SU-DHL-6 (cell line): Measurements from ENCODE around the gene CCNJL.

Source experiments
- H2AFZ ChIP-seq: fragments of 200-600 bp; sonication (generic); 2 replicates; pipeline ENCODE4 v1.6.1; 2014; ENCODE audit warnings: low read depth, mild to moderate bottlenecking, moderate library complexity, mixed read lengths, antibody characterized with exemption, low read length; ENCODE audit not compliant: severe bottlenecking
- H3F3A ChIP-seq: fragments of 200-600 bp; shearing (Covaris generic); 2 replicates; pipeline ENCODE4 v1.6.0; 2016; ENCODE audit warnings: antibody characterized with exemption, mild to moderate bottlenecking; ENCODE audit not compliant: insufficient read depth
- H3K27ac ChIP-seq: fragments of 200-600 bp; sonication (generic); 2 replicates; pipeline ENCODE4 v1.5.1; 2016; ENCODE audit warnings: low read depth, mild to moderate bottlenecking, low read length, moderate library complexity, mixed read lengths
- H3K27me3 ChIP-seq: fragments of 200-600 bp; sonication (generic), shearing (Covaris generic); 2 replicates; pipeline ENCODE4 v1.6.0; 2014; ENCODE audit warnings: mild to moderate bottlenecking, low read length
- H3K36me3 ChIP-seq: fragments of 200-600 bp; sonication (generic); 2 replicates; pipeline ENCODE4 v1.6.1; 2014; ENCODE audit warnings: mild to moderate bottlenecking, low read length, mixed read lengths
- H3K4me2 ChIP-seq: fragments of 300-600, 200-600 bp; shearing (Covaris generic), sonication (generic); 2 replicates; pipeline ENCODE4 v1.6.0; 2014; ENCODE audit warnings: low read length, low read depth, mild to moderate bottlenecking; ENCODE audit not compliant: poor library complexity, severe bottlenecking
- H3K4me3 ChIP-seq: fragments of 200-600 bp; sonication (generic); 2 replicates; pipeline ENCODE4 v1.5.1; 2014; ENCODE audit warnings: antibody characterized with exemption, low read length, mild to moderate bottlenecking, mixed read lengths; ENCODE audit not compliant: insufficient read depth, poor library complexity, severe bottlenecking
- H3K79me2 ChIP-seq: fragments of 200-600 bp; sonication (generic); 2 replicates; pipeline ENCODE4 v1.6.1; 2014; ENCODE audit warnings: mild to moderate bottlenecking, low read length, moderate library complexity; ENCODE audit not compliant: insufficient read depth
- H3K9ac ChIP-seq: fragments of 200-600 bp; sonication (generic); 2 replicates; pipeline ENCODE4 v1.7.0; 2014; ENCODE audit warnings: mild to moderate bottlenecking, low read length
- H3K9me2 ChIP-seq: fragments of 200-600 bp; sonication (generic); replicated peaks from 2 replicates; pipeline ENCODE4 v1.6.1; 2014; ENCODE audit warnings: low read length; ENCODE audit not compliant: insufficient read depth
- H3K9me3 ChIP-seq: fragments of 200-600 bp; sonication (generic); 2 replicates; pipeline ENCODE4 v1.6.1; 2014; ENCODE audit warnings: low read length, mixed read lengths; ENCODE audit not compliant: insufficient read depth
- H4K20me1 ChIP-seq: fragments of 200-600 bp; sonication (generic); 2 replicates; pipeline ENCODE4 v1.6.1; 2014; ENCODE audit warnings: low read depth, mild to moderate bottlenecking, antibody characterized with exemption, low read length, moderate library complexity, mixed read lengths
- EZH2phosphoT487 ChIP-seq: fragments of 200-600 bp; sonication (generic), shearing (Covaris generic); conservative IDR thresholded peaks from 2 replicates; pipeline ENCODE4 v1.6.1; 2018; ENCODE audit warnings: mild to moderate bottlenecking, antibody characterized with exemption, low read length, moderate library complexity, mixed read lengths
- TF ChIP-seq, protein P1 (sequence below): fragments of 200-600 bp; sonication (generic); IDR thresholded peaks from one replicate; pipeline ENCODE4 v1.5.1; 2017; ENCODE audit warnings: antibody characterized with exemption, mild to moderate bottlenecking, low read length, moderate library complexity; ENCODE audit not compliant: insufficient read depth, poor library complexity, severe bottlenecking

Gene CCNJL

DNA sequence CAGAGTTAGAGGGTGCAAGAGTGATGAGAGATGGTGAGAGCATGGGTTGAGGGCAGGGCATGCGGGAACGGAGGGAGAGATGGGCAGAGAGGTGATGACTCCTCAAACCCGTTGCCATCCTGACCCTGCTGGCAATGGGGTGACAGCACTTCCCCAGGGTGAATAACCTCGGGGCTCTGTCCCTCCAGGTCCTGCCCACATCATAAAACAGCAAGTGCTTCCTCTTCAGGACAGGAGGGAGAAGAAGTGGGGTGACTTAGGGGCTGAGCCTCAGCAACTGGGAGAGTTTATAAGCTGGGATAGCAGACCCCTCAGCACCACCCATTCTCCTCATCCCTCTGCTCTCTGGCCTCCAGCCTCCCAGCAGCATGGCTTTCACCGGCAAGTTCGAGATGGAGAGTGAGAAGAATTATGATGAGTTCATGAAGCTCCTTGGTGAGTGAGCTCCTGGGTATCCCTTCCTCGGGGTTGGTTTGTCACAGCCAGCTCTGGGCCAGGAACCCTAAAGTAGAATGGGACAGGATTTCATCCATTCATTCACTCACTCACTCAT is 83.1 kb downstream of the CCNJL start, which contains the start of gene FABP6:
FABP6 (plus strand) TSS at position 317 of the 553 bp plus-strand sequence; CDS start at position 369, 52 bp downstream.
- no peak within 1 kb of the TSS for H3K27ac ChIP-seq
- no peak within 1 kb of the TSS for H2AFZ ChIP-seq
- H3K4me3 ChIP-seq = no peak within 1 kb of the TSS
- H3K9me3 ChIP-seq = no peaks in the 10 kb centered on the region
- H3F3A ChIP-seq = no peaks in the 10 kb centered on the region
- H3K9me2 ChIP-seq = no peaks in the 10 kb centered on the region
- H3K27me3 ChIP-seq = no peaks in the 10 kb centered on the region
- no peaks in the 10 kb centered on the region for H3K36me3 ChIP-seq
- no peaks in the 10 kb centered on the region for H4K20me1 ChIP-seq
- no peak within 1 kb of the TSS for H3K9ac ChIP-seq
- no peak within 1 kb of the TSS for H3K4me2 ChIP-seq
- TF ChIP-seq, protein P1, sequence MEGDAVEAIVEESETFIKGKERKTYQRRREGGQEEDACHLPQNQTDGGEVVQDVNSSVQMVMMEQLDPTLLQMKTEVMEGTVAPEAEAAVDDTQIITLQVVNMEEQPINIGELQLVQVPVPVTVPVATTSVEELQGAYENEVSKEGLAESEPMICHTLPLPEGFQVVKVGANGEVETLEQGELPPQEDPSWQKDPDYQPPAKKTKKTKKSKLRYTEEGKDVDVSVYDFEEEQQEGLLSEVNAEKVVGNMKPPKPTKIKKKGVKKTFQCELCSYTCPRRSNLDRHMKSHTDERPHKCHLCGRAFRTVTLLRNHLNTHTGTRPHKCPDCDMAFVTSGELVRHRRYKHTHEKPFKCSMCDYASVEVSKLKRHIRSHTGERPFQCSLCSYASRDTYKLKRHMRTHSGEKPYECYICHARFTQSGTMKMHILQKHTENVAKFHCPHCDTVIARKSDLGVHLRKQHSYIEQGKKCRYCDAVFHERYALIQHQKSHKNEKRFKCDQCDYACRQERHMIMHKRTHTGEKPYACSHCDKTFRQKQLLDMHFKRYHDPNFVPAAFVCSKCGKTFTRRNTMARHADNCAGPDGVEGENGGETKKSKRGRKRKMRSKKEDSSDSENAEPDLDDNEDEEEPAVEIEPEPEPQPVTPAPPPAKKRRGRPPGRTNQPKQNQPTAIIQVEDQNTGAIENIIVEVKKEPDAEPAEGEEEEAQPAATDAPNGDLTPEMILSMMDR = no peak
- no peak for TF ChIP-seq EZH2phosphoT487
- H3K79me2 ChIP-seq = no peaks in the 10 kb centered on the region

DNA sequence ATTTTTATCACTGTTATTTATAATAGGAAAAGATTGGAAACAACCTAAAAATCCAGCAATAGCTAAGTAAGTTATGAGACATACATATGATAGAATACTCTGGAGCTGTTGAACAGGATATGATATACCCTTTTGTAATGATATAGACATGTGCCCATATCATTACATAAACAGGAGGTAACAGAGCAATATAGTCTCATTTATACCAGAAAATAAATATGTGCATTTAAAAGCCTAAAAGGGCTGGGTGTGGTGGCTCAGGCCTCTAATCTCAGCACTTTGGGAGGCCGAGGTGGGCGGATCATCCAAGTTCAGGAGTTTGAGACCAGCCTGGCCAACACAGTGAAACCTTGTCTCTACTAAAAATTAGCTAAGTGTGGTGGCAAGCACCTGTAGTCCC is 85.4 kb downstream of the CCNJL start:
- Histone ChIP-seq H3K79me2 (no peaks in the 10 kb centered on the region), H2AFZ (no peak overlapping the region), H3K9ac (no peak overlapping the region), H3K9me3 (no peaks in the 10 kb centered on the region), H3K9me2 (no peaks in the 10 kb centered on the region), H3K4me3 (no peak overlapping the region), H3K27me3 (no peaks in the 10 kb centered on the region), H3K4me2 (no peak overlapping the region), H3K27ac (no peak overlapping the region), H4K20me1 (no peaks in the 10 kb centered on the region), H3K36me3 (no peaks in the 10 kb centered on the region), H3F3A (no peaks in the 10 kb centered on the region)
- TF ChIP-seq, protein P1 = no peak
- TF ChIP-seq EZH2phosphoT487 = no peak

DNA sequence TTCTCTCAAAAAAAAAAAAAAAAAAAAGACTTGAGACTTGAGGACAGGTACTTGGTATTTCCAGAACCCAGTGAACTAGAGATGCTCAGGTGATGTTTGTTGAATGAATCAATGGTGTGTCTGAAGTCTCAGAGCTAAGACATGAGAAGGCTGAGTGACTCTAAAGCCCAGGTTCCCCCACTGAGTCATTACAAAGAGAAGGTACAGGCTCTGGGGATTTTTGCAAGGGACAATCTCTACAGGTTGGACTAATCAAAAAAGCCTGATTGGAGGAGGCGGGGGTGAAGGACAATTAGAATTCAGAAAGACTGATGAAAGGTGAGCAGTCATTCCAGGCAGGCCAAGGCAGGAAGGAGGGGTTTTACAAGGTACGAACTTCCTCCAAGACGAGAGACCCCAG is 91.3 kb downstream of the CCNJL start:
- Histone ChIP-seq H3K27ac (no peak overlapping the region), H3K27me3 (no peaks in the 10 kb centered on the region), H3K36me3 (no peaks in the 10 kb centered on the region), H4K20me1 (no peaks in the 10 kb centered on the region), H3K9me2 (no peaks in the 10 kb centered on the region), H3K79me2 (no peaks in the 10 kb centered on the region), H3K9ac (no peak overlapping the region), H3K9me3 (no peaks in the 10 kb centered on the region), H3K4me2 (no peak overlapping the region), H3K4me3 (no peak overlapping the region), H3F3A (no peaks in the 10 kb centered on the region), H2AFZ (no peak overlapping the region)
- TF ChIP-seq, protein P1 = no peak
- no peak for TF ChIP-seq EZH2phosphoT487
